ENCODE measurements around the gene SLC13A3.

- no peak for TF ChIP-seq CTCF (conservative IDR thresholded peaks at IDR 0.05 in 1 of 2, IDR thresholded peaks at IDR 0.05 in 1 of 2; ENCODE audit: extremely low read depth in 1 of 2, insufficient read depth in 1 of 2, low read depth in 1 of 2, low read length in 2 of 2)
- TF ChIP-seq EZH2 (IDR thresholded peaks at IDR 0.05; ENCODE audit: borderline replicate concordance, low read length): no peak
Measured at GRCh38 chr20:46572153-46572552, 79.1 kb downstream of the SLC13A3 start.

Measured in mammary epithelial cell (primary cell).